Hypothalamus (tissue), 51 donors: ENCODE results near the gene VRK1.

Experiments used
- DNase-seq, 51 donors: peaks; one replicate each; lab custom pipeline; 2025; lab: John Stamatoyannopoulos, UW

The VRK1 gene

GRCh38 chr14:96821501-96821900 lies 24.3 kb downstream of the VRK1 start:
- no peak for DNase-seq

DNA sequence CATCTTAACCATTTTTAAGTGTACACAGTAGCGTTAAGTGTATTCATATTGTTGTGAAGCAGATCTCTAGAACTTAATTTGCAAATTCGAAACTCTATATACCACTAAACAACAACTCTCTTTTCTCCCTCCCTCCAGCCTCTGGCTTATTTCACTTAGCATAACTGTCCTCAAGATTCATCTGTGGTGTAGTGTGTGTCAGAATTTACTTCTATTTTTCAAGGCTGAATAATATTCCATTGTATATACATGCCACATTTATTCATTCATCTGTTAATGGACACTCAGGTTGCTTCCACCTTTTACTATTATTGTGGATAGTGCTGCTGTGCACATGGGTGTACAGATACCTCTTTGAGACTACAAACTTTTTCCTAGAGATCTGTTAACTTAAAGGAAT lies 26.5 kb downstream of the VRK1 start:
- no peak for DNase-seq

- DNase-seq = no peak
These were observed 27.1 kb downstream of the VRK1 start for GRCh38 chr14:96824283-96824682.

GRCh38 chr14:96826818-96827217 lies 29.6 kb downstream of the VRK1 start:
- DNase-seq = no peak

DNA sequence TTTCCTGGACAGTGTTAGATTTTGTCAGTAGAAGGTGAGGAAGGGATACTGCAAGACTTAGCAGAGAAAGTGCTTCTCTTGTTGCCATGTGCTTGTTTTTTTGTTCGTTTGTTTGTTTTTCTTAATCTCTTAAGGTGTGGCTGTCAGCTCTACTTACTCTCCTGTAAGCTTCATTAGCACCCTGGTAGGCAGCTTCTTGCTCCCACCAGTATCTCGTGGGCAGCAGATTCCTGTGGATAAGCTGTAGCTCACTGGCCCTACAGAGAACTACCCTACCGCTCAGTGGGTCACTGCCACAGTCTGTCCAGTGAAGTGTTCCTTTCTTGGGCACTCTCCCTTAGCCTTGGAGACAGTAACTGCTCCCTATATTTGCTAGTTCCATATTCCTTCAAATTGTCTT lies 30.1 kb downstream of the VRK1 start:
- DNase-seq = no peak

DNA sequence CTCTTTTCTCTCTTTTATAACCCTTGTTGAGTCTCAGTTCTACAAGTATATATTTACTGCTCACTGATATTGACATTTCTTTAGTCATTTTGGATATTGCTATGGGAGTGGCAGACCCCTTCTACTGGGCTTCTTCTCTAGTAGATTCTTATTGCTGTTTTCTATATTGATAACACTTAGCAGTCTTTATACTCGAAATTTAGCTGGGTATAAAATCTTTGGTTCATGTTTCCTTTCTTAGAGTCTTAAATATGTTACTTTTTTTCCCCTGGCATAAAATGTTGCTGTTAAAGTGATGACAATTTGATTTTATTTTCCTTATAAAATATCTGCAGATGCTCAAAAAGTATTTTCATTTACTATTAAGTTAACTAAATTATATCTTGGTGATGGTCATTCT lies 32.6 kb downstream of the VRK1 start:
- no peak for DNase-seq

- DNase-seq = no peak
These were observed 33.8 kb downstream of the VRK1 start for GRCh38 chr14:96830946-96831345.

GRCh38 chr14:96832351-96832750 lies 35.2 kb downstream of the VRK1 start:
- no peak for DNase-seq

DNA sequence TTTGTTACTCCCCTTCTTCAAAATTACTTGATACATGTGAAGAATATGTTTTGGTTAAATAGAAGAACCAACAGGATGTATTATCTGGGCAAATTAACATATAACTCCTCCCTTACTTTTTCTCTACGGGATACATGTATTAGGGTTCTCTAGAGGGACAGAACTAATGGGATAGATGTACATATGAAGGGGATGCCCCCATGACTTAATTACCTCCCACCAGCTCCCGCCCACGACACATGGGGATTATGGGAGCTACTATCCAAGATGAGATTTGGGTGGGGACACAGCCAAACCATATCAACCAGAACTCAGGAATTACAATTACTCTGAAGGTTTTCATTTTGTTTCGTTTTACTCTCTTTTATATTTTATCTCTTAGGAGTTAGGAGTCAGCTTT lies 41.3 kb downstream of the VRK1 start:
- no peak for DNase-seq

- no peak for DNase-seq
These were observed 42.1 kb downstream of the VRK1 start for GRCh38 chr14:96839251-96839650.

- no peak for DNase-seq
These were observed 46.0 kb downstream of the VRK1 start for GRCh38 chr14:96843137-96843536.

- DNase-seq = no peak
These were observed 47.8 kb downstream of the VRK1 start for GRCh38 chr14:96844857-96845570.

DNA sequence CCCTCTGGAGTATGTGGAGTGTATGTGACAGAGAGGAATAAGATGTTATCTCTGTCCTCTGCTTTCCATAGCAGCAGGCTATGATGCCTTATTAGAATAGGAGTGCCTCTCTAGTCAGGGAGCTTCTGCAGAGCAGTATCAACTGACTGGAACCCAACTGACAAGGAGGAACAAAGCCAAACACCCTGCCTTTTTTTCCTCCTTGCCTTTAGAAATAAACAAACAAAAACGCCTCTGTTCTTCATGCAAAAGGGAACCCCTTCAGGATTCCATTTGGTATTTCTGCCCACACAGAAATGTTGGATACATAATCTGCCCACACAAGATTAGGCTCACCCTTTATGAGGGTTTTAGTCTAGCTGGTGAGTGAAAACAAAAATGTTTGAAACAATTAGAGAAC lies 50.3 kb downstream of the VRK1 start:
- DNase-seq = no peak

- DNase-seq = no peak
These were observed 50.8 kb downstream of the VRK1 start for GRCh38 chr14:96848011-96848410.

GRCh38 chr14:96849733-96850132 lies 52.6 kb downstream of the VRK1 start:
- no peak for DNase-seq

DNA sequence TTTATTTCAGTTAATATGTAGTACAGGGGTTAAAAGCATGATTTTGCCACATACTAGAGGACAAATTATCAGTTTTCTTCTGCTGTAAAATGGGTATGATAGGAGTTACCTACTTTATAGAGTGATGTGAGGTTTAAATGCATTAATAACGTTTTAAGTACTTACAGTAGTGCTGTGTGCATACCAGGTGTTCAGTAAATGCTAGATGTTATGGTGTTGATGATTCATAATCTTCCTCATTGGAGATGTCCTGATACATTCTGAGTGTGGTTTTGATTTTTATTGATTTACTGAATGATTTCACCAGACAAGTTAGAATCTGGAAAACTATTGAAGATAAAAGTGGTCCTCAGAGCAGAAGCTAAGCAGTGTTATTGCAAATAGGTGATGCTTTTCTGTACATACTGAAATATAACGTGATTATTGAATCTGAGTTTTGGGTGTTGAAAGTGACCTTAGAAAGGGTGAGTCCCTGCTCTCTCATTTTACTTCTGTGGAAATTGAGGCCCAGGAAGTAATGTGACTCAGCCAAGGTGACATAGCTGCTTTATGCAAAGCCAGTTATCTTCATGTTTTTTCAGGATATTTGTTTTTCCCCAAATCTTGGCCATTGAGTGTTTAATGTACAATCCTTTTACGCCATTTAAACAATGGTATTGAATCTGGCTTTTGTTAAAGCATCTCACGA lies 54.7 kb downstream of the VRK1 start:
- no peak for DNase-seq

GRCh38 chr14:96852823-96853422 lies 55.7 kb downstream of the VRK1 start:
- DNase-seq = peak in 1 of 51 donors; percentile 8

DNA sequence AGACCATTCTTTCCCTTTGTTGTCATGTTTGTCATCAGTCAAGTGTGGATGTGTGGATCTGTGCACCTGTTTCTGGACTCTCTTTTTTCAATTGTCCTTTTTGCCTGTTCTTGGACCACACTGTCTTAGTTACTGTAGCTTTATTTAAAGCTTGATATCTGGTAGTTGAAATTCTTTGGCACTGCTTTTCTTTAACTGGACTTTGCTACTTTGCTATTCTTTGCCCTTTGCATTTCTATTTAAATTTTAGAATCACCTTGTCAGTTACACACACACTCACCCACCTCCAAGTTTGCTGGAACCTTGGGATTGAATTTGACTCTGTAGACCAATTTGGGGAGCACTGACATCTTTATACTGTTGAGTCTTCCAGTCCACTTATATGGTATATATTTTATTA lies 61.5 kb downstream of the VRK1 start:
- no peak for DNase-seq

DNA sequence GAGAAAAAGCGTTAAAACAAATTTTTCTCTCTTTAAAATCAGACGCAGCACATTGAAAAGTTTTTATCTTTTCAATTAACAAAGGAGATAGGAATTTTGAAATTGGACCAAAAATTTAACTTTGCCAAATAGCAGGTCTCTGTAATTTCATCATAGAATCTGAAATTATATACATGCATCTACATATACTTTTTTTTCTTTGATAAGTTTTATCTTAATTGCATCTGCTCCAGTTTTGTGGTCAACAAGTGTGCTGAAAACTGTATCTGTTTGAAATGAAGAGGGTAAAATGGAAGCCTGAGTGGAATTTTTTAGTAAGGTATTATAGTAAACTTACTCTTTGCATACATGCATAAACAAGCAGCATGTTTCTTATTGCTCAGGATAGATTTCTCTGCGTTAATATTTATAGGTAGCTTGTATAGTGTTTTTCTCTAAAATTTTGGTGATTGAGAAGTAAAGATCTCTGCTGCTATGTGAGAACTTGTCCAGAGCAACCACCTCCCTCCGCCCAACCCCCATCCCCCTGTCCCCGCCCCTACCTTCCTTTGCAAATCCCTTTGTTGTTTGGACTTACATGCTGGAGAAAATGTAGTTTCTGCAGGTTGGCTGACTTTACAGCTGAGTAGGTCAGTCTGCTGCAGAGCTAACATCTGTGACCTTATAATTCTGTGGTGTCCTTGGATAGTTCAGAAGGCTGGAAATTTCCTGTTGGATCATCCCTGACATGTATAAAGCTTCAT lies 64.6 kb downstream of the VRK1 start:
- no peak for DNase-seq

DNA sequence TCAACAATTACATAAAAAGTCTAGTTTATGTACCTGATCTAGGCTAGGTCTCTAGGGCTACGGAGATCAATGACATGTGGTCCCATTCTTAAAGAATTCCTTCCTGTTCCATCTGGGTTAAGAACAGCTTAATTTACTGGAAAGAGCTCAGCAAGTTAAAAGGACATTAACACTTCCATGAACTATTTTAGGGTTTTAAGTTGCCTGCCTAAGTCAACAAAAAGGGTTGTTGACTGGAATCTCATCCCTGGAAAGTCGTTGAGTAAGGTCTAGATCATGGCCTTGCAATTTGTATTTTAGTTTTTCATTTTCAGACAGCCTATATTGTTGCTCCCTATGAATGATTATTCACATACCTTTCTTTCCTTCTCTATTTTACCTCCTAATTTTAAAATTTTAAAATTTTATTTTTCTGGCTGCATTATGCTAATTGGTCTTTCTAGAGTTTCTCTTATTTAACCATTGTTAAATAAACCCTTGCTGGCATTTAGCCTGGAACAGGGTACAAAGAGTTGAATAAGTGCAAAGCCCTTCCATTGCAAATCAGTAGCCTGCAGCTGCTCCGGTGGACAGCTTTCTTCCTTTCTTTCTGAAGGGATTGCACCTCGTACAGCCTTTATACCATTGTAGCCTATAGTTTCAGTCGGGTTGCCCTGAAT lies 66.3 kb downstream of the VRK1 start:
- peak in 1 of 51 donors; percentile 2 for DNase-seq

GRCh38 chr14:96863986-96864330 lies 66.8 kb downstream of the VRK1 start:
- no peak for DNase-seq
